Neural progenitor cell (in vitro differentiated cells): Measurements from ENCODE around the gene GRM6. TPM values are rescaled to one million over a fixed set of nuclear protein-coding genes. Genes with fewer than 3 reads are reported as not detected.

Experiments
- DNase-seq: peaks from one replicate; pipeline ENCODE4 v3.0.0-alpha.2; 2016; ENCODE audit warnings: low spot score
- H2AFZ ChIP-seq: fragments of 200-600 bp; sonication (generic); replicated peaks from 2 replicates; pipeline ENCODE4 v1.6.1; 2016; ENCODE audit warnings: antibody characterized with exemption
- H3F3A ChIP-seq: fragments of 200-600 bp; sonication (generic); 2 replicates; pipeline ENCODE4 v1.6.1; 2016; ENCODE audit warnings: antibody characterized with exemption, low read depth
- H3K27ac ChIP-seq: fragments of 200-600 bp; sonication (generic); 2 replicates; pipeline ENCODE4 v1.5.1; 2016; ENCODE audit warnings: mild to moderate bottlenecking
- H3K27me3 ChIP-seq: fragments of 200-600 bp; sonication (generic); 2 replicates; pipeline ENCODE4 v1.6.1; 2016; ENCODE audit warnings: mild to moderate bottlenecking, moderate library complexity
- H3K36me3 ChIP-seq: fragments of 200-600 bp; sonication (generic); 2 replicates; pipeline ENCODE4 v1.5.1; 2016
- H3K4me1 ChIP-seq: fragments of 200-600 bp; sonication (generic); 2 replicates; pipeline ENCODE4 v1.6.1; 2016; ENCODE audit warnings: mixed run types
- H3K4me2 ChIP-seq: fragments of 200-600 bp; sonication (generic); 2 replicates; pipeline ENCODE4 v1.6.1; 2016
- H3K4me3 ChIP-seq: fragments of 200-600 bp; sonication (generic); 2 replicates; pipeline ENCODE4 v1.5.1; 2016
- H3K79me2 ChIP-seq: fragments of 200-600 bp; sonication (generic); 2 replicates; pipeline ENCODE4 v1.6.1; 2016; ENCODE audit warnings: low read depth
- H3K9ac ChIP-seq: fragments of 200-600 bp; sonication (generic); 2 replicates; pipeline ENCODE4 v1.6.1; 2016
- H3K9me3 ChIP-seq: fragments of 200-600 bp; sonication (generic); 2 replicates; pipeline ENCODE4 v1.5.1; 2016; ENCODE audit warnings: low read depth
- H4K20me1 ChIP-seq: fragments of 200-600 bp; sonication (generic); 2 replicates; pipeline ENCODE4 v1.6.1; 2016; ENCODE audit warnings: low read depth
- H3K27ac Mint-ChIP-seq: 3 replicates; pipeline ENCODE4 v1.8.0; 2021; ENCODE audit warnings: mixed read lengths
- H3K27me3 Mint-ChIP-seq: 2 replicates; pipeline ENCODE4 v1.8.0; 2022; ENCODE audit warnings: low read depth, mild to moderate bottlenecking, inconsistent platforms, moderate library complexity, mixed read lengths; ENCODE audit not compliant: insufficient read depth
- H3K36me3 Mint-ChIP-seq: 3 replicates; pipeline ENCODE4 v1.8.0; 2021; ENCODE audit warnings: mixed read lengths
- H3K4me1 Mint-ChIP-seq: 3 replicates; pipeline ENCODE4 v1.8.0; 2021; ENCODE audit warnings: mixed read lengths
- H3K4me3 Mint-ChIP-seq: 3 replicates; pipeline ENCODE4 v1.8.0; 2021; ENCODE audit warnings: mild to moderate bottlenecking, moderate library complexity, mixed read lengths
- H3K9me3 Mint-ChIP-seq: 3 replicates; pipeline ENCODE4 v1.8.0; 2020; ENCODE audit warnings: mixed read lengths
- EZH2 ChIP-seq: fragments of 200-600 bp; sonication (generic); IDR thresholded peaks from 2 replicates; pipeline ENCODE4 v1.6.1; 2017; ENCODE audit warnings: antibody characterized with exemption, mild to moderate bottlenecking, moderate library complexity
- EZH2phosphoT487 ChIP-seq: fragments of 200-600 bp; sonication (generic); IDR thresholded peaks from 2 replicates; pipeline ENCODE4 v1.6.1; 2017; ENCODE audit warnings: antibody characterized with exemption
- total RNA-seq: library from RNA; depleted of rRNA; stranded (reverse); fragments of >200 nt; gene quantifications from 2 replicates; pipeline ENCODE4 v1.2.3, GENCODE V29; 2015; ENCODE audit warnings: low replicate concordance
- TF ChIP-seq, protein P1 (sequence below): fragments of 200-600 bp; sonication (generic); IDR thresholded peaks from 2 replicates; pipeline ENCODE4 v1.5.1; 2017; ENCODE audit warnings: antibody characterized with exemption, mild to moderate bottlenecking

Gene GRM6
- total RNA-seq, 1 donor from 2014 or later, result not detected

DNA sequence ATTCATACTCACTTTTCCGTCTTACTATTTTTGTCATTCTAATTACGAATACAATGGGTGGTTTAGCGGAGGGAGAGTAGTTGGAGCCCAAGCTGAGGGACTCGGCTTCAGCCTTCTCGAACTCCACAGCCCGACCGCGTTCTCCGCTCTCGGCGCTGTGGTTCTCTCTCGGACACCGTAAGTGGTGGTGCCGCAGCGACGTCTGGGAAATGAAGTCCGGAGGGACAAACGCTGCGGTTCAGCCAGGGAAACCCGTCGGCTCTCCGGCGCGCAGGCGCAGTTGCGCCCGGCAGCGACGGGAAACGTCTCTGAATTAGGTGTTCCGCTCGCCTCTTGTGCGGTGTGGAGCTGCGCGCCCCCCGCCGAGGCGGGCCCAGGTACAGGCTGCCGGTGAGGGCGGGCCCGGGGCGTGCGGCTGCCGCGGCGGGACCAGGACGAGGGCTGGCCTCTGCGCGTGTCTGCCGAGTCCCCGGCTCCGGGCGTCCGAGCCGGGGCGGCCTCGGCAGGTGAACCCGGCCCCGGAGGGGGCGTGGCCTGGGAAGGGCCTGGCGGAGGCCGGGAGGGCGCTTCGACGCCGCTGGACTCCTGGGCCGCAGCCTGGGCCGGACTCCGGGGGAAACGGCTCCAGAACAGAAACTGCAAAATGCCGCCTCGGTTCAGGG, 28.5 kb upstream of the GRM6 start, which contains the start of gene ZNF879:
Gene ZNF879, plus strand, starts transcription at position 277 of the 662 bp plus-strand sequence. CDS start 1,201 bp downstream, outside the sequence.
- H3K79me2 ChIP-seq, result no peaks in the 10 kb centered on the region
- H2AFZ ChIP-seq, result peak within 1 kb of the TSS; percentile 88
- H4K20me1 ChIP-seq, result no peaks in the 10 kb centered on the region
- H3K9me3 ChIP-seq, result peaks cover 7% of the 10 kb centered on the region
- peak; percentile 97 for DNase-seq
- no peaks in the 10 kb centered on the region for H3K4me1 ChIP-seq
- TF ChIP-seq EZH2phosphoT487 (no peak), EZH2 (no peak)
- TF ChIP-seq, protein P1, sequence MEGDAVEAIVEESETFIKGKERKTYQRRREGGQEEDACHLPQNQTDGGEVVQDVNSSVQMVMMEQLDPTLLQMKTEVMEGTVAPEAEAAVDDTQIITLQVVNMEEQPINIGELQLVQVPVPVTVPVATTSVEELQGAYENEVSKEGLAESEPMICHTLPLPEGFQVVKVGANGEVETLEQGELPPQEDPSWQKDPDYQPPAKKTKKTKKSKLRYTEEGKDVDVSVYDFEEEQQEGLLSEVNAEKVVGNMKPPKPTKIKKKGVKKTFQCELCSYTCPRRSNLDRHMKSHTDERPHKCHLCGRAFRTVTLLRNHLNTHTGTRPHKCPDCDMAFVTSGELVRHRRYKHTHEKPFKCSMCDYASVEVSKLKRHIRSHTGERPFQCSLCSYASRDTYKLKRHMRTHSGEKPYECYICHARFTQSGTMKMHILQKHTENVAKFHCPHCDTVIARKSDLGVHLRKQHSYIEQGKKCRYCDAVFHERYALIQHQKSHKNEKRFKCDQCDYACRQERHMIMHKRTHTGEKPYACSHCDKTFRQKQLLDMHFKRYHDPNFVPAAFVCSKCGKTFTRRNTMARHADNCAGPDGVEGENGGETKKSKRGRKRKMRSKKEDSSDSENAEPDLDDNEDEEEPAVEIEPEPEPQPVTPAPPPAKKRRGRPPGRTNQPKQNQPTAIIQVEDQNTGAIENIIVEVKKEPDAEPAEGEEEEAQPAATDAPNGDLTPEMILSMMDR, result no peak
- H3K27ac ChIP-seq, result no peak within 1 kb of the TSS
- no peaks in the 10 kb centered on the region for H3K36me3 ChIP-seq
- peak within 1 kb of the TSS; percentile 77 for H3K4me2 ChIP-seq
- Mint-ChIP-seq H3K27ac (peak within 1 kb of the TSS; percentile 26), H3K27me3 (no peaks in the 10 kb centered on the region), H3K9me3 (peaks cover 60% of the 10 kb centered on the region), H3K36me3 (peaks cover 26% of the 10 kb centered on the region), H3K4me1 (peaks cover 2% of the 10 kb centered on the region), H3K4me3 (peak within 1 kb of the TSS; percentile 88)
- H3K9ac ChIP-seq, result no peak within 1 kb of the TSS
- H3F3A ChIP-seq, result no peaks in the 10 kb centered on the region
- H3K4me3 ChIP-seq, result peak within 1 kb of the TSS; percentile 68
- H3K27me3 ChIP-seq, result no peaks in the 10 kb centered on the region

DNA sequence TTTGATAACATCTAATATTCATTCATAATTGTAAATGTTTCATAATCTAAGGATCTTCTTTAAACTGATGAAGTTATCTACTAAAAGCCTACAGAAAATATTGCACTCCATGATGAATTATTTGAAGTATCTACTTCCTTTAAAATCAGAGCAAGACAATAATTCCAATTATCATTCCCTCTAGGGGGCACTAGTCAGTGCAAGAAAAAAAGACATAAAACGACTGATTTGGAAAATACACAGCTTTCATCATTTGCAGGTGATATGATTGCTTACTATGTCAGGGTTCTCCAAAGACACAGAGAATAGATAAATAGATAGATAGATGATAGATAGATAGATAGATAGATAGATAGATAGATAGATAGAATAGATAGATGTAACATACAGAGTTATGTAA, 13.5 kb upstream of the GRM6 start:
- H3K4me1 Mint-ChIP-seq, result no peaks in the 10 kb centered on the region
- Histone ChIP-seq H3K36me3 (no peaks in the 10 kb centered on the region), H3F3A (no peaks in the 10 kb centered on the region), H3K9me3 (peaks cover 11% of the 10 kb centered on the region), H3K27ac (no peak overlapping the region), H3K4me2 (no peak overlapping the region), H3K79me2 (no peaks in the 10 kb centered on the region), H3K9ac (no peak overlapping the region), H3K4me1 (no peaks in the 10 kb centered on the region), H4K20me1 (no peaks in the 10 kb centered on the region), H2AFZ (no peak overlapping the region), H3K4me3 (no peak overlapping the region), H3K27me3 (no peaks in the 10 kb centered on the region)
- H3K27ac Mint-ChIP-seq, result no peak overlapping the region
- DNase-seq, result no peak
- peaks cover 3% of the 10 kb centered on the region for H3K27me3 Mint-ChIP-seq
- no peak overlapping the region for H3K4me3 Mint-ChIP-seq
- H3K9me3 Mint-ChIP-seq, result peaks cover 39% of the 10 kb centered on the region
- TF ChIP-seq, protein P1, result peak; percentile 21
- no peak for TF ChIP-seq EZH2
- TF ChIP-seq EZH2phosphoT487, result no peak
- no peaks in the 10 kb centered on the region for H3K36me3 Mint-ChIP-seq

DNA sequence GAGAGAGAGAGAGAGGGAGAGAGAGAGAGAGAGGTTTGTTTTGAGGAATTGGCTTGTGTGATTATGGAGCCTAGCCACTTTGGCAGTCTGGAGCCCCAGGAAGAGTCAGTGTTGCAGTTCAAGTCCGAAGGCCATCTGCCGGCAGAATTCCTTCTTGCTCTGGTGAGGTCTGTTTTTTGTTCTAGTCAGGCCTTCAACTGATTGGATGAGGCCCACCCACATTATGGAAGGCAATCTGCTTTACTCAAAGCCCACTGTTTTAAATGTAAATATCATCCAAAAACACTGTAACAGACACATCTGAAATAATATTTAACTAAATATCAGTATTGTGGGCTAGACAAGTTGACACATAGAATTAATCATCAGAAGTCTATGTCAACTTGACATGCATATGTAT, 11.4 kb upstream of the GRM6 start:
- Mint-ChIP-seq H3K36me3 (no peaks in the 10 kb centered on the region), H3K27ac (no peak overlapping the region), H3K9me3 (peaks cover 43% of the 10 kb centered on the region), H3K4me1 (no peaks in the 10 kb centered on the region), H3K27me3 (peaks cover 3% of the 10 kb centered on the region), H3K4me3 (no peak overlapping the region)
- H3K4me2 ChIP-seq, result no peak overlapping the region
- peaks cover 7% of the 10 kb centered on the region for H3K9me3 ChIP-seq
- no peaks in the 10 kb centered on the region for H3K79me2 ChIP-seq
- H3K36me3 ChIP-seq, result no peaks in the 10 kb centered on the region
- H2AFZ ChIP-seq, result no peak overlapping the region
- no peaks in the 10 kb centered on the region for H4K20me1 ChIP-seq
- H3F3A ChIP-seq, result no peaks in the 10 kb centered on the region
- no peaks in the 10 kb centered on the region for H3K27me3 ChIP-seq
- H3K27ac ChIP-seq, result no peak overlapping the region
- no peaks in the 10 kb centered on the region for H3K4me1 ChIP-seq
- DNase-seq, result no peak
- no peak overlapping the region for H3K9ac ChIP-seq
- H3K4me3 ChIP-seq, result no peak overlapping the region
- TF ChIP-seq EZH2 (no peak), EZH2phosphoT487 (no peak)
- TF ChIP-seq, protein P1, result no peak
